ENCODE data around the gene FRYL.

FRYL gene

DNA sequence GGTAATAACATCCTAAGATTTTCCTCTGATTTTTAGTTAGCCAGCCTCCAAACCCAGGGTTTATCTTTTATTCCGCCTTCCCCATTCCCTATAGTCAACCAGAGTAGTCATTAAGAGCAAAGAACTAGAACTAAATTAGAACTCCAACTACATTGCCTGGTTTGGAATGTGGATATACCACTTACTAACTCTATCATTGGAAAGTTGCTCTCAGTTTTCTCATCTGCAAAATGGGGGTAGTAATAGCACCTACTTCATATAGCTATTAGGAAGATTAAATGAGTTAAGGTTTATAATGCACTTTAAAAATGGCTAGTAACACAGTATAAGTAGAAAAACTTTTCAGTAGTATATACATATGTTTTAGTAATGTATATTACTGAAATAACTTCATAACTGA is 226.4 kb downstream of the FRYL start:
- DNase-seq (ENCODE audit: low spot score): no peak

DNA sequence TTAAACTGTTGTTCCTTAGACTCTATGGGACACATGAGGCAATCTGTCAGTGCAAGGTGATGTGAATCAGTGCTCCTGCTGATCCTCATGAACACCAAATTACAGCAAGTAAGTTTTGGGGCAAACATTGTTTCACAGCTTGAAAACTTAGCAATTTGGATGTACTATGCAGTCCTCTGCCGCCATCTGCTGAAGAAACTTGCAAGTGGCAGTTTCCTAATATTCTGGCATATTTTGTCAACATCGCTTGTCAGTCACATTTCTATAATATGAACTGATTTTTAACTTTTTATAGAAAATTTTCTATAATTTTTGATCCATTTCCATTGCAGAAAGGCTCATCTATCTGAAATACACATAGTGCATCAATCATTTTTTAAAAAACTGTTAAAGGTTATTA is 233.7 kb downstream of the FRYL start:
- no peak for DNase-seq (ENCODE audit: low spot score)

DNA sequence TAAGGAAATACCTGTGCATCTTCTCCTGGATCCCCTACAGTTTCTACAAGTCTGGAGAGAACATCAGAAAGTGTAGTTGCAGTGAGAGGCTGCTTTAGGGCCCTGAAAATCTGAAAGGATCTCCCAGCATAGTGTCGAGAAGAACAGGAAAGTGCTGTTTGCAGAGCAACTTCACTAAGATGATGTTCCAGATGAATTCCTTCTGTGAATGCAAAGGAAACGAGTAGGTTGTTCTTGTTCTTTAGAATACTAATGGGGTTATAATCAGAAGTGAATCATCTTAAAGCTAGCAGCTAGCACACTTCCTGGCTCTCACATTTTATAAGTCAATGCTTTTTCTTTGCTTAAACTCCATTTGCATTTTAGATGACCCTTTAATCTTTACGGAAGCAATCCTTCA is 236.3 kb downstream of the FRYL start:
- DNase-seq (ENCODE audit: low spot score): peak; percentile 60

DNA sequence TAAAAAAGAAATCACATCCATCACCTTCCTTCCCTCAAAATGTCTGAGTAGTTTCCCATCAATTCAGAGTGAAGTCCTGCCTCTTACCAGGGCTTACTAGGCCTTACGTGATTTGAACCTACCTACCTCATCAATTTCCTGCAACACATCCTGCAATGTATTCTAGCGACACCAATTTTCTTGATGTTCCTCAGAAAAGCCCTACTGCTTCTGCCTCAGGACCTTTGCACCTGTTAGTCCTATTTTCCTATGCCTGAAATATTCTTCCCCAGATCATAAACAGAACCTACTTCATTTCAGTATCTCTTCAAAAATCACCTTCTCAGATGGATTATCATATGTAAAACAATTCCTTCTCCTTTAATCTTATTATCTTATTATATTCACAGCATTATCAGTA is 237.2 kb downstream of the FRYL start:
- DNase-seq (ENCODE audit: low spot score): no peak

DNA sequence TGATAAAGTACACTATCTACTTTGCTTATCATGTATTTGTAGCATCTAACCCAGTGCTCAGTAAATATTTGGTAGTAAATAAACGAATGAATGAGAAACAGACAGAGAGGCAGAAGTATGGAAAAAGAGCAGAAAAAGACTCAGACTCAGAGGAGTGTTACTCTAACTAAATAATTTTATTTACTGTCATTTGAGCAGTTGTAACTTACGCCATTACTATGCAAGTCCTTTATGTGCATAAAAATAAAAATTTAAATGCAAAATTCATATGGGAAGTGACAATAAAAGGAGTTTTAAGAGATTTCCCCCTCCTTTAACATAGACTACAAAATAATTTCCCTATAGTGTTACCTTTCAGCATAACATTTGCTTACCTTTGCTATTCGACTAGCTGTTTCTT is 240.5 kb downstream of the FRYL start:
- no peak for DNase-seq (ENCODE audit: low spot score)

DNA sequence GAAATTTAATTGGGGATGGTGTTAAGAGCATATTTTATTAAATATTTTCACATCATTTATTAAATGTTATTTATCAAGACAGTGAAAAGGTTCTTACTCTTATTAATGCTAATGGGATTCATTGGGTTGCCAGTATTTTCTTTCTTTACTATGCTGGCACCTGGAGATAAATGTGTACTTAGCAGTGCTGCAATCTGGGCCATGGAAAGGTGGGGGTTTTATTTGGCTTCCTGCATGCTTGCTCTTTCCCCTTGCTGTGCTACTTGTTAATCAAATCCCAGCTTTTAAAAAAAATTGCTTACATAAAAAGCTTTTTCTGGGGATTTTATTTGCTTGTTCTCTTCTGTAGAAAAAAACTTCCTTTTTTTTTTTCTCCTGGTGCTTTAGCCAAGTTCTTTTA is 241.7 kb downstream of the FRYL start:
- DNase-seq (ENCODE audit: low spot score): no peak

DNA sequence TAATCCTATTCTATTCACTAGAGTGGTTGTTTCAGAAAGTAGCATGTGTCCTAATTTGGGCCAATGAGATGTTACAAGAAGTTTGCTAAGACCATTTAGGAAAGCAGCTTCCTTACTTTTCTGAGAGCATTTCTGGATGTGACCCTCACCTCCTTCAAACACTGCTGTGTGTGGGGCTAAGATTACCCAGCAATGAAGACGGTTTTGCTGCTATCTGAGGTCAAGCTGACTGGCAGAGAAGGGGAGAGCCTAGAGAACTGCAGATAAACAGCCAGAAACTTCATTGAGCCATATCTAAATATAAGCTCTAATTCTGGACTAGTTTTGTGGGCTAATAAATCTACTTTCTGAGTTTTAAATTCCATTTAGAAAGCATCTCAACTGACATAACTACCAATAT is 253.7 kb downstream of the FRYL start:
- DNase-seq (ENCODE audit: low spot score): no peak

DNA sequence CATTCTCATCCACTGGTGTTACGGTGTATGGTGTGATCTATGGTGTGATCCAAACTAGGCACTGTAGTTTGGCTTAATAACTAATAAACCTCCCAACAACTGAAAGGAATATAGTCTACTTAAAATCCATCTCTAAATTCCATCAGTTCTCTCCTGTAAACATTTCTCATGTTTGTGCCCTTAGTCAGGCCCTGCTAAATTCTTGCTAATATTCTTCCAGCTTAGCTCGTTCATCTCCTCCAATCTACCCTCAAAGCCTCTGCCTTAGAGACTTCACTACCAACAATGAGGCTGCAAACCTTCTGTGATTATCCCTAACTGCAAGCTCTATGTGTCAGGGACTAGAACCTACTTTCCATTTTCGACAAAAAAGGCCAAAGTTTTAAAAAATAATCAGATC is 261.9 kb downstream of the FRYL start:
- no peak for DNase-seq (ENCODE audit: low spot score)

DNA sequence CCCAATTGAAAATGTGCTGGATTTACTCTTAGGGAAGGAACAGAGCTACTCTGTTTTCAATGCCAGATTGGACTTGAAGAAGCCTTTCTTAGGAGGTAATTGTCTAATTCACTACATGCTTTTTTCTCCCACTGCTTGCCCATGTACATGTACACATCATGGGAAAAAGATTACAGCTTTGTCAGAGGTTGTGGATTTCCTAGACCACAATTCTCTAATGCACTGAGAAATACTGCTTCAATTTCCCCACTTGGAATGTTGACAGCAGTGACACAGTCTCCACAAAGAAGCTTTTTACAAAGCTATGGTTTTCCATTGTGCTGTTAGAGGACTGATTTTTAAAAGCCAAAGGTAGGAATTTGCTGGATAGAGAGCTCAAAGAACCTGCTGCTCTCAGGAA is 270.5 kb downstream of the FRYL start:
- DNase-seq (ENCODE audit: low spot score): peak; percentile 43

DNA sequence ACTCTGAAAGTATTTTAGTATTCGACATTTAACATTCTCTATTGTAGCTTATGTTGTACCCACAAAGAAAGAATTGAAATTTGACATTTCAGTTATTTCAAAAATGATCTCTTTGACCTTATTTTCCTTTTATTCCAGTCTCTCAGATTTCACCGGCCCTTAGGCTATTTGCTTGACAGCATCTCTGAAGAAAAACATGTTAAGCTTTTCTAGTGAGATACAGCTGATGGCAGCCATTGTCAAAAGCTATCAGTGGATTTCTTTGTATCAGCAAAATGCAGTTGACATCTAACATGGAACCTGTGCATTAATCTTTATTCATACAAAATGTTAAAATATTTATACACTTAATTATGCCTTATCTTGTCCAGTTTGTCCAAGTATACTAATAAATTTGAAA is 273.4 kb downstream of the FRYL start:
- no peak for DNase-seq (ENCODE audit: low spot score)

DNA sequence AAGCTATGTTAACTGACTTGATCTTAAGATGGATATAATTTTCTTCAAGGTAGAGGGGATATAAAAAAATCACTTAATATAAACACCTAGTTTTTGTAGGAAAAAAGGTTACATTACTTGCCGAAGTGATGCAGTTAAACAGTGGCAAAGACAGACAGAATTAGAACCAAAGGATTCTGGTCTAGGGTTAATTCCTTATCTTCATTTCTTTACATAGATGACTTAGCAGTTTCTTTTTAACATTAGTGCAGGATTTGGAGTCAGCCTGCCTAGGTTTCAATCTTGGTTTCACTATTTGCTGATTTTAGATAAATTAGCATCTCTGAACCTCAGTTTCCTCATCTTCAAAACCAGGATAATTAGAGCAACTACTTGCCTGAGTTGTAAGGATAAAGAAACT is 275.7 kb downstream of the FRYL start:
- DNase-seq (ENCODE audit: low spot score): no peak

DNA sequence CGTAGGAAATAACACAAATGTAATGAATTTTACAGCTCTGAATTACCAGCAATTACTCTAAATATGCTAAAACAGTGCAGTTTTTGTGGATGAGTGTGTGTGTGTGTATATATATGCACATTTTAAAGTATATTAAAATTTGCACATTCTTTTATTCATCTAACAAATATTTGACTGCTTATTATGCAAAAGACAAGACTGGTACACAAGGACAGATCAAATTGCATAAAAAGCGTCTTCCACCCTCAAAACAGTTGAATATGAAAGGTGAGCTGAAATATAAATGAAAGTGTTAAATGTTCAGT is 276.1 kb downstream of the FRYL start:
- DNase-seq (ENCODE audit: low spot score): no peak

DNA sequence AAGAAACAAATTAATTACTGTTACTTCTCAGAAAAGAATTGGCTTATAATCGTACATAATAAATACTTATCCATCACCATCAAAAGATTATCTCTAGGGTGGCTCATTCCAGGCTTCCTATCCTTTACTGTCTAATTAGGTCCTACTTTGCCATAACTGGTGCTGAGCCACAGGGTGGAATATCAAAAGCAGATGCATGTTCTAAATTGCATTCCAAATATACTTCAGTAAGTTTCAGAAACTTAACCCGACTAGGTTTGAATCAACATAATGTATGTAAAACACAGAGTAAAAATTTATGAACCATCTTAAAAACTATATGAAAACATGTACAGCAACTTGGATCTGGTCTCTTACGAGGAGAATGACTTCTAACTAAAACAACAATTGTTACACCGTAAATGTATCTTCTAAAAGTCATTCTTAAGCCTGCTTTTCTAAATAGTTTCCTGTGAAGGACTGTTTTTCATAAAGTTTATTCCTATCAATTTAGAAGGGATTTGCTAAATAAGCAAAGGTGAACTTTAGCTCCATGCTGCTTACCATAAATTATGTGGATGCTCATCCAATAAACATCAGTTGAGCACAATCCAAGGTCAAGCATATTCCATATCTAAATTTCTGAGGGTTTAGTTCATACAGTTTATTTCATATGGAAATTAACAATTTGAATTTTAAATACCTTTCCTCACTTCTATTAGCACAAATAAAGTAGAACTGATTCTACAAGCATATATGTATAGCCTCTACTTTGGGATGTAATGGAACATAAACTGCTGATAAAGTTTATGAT is 276.6 kb downstream of the FRYL start:
- DNase-seq (ENCODE audit: low spot score): no peak

DNA sequence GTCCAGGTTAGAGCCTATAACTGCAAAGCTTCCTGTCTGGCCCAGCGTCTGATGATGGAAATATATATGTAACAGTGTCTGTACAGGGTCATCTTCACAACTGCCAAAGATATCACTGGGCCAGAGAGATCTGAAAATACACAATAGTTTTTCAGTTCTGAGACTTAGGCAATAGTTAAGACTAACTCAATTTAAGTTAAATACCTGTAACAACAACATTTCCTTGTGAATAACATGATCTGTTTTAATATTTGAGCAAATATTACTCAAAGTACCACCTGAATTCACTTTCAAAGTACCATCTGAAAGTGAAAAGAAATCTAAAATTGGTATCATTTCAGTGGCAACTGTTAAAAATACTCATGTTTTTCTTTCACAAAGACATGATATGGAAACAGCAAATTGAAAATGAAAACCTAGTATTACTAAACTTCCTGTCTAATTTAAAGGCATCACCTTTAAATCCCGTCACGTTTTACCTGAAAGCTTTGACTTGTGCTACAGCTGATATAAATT is 280.5 kb downstream of the FRYL start:
- no peak for DNase-seq (ENCODE audit: low spot score)

DNA sequence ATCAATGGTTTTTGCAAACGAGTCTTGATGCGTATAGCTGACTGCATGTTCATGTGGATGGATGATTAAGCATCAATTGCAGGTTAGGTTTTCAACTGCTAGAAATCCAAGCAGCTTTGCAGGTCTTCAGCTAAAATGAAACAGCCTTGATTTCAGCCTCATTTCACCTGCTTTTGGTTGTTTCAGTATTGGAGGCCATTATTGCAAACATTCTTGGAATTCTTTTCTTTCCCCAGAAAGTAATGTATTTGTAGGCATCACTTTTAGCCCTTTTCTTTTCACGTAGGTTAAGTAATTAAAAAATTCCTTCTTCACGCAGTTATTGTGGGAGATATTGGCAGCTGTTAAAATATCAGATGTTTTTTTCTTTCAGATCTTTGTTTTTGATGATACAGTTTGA is 281.2 kb downstream of the FRYL start:
- DNase-seq (ENCODE audit: low spot score): no peak

DNA sequence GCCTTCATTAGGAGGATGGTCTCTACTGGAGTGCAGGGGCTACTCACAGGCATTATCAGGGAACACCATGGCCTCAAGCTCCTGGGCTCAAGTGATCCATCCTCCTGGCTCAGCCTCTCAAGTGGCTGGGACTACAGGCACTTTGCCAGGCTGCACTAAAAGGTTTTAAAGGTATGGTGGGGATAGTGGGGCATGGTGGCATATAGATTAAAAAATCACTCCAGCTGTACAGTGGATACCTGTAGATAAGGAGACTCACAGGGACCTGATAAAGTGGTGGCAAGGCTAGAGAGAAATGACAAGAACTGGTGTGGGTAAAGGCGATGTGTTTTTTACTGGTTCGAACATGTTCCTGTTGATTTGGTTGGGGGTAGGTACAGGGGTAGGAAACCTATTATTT is 284.1 kb downstream of the FRYL start:
- no peak for DNase-seq (ENCODE audit: low spot score)

DNA sequence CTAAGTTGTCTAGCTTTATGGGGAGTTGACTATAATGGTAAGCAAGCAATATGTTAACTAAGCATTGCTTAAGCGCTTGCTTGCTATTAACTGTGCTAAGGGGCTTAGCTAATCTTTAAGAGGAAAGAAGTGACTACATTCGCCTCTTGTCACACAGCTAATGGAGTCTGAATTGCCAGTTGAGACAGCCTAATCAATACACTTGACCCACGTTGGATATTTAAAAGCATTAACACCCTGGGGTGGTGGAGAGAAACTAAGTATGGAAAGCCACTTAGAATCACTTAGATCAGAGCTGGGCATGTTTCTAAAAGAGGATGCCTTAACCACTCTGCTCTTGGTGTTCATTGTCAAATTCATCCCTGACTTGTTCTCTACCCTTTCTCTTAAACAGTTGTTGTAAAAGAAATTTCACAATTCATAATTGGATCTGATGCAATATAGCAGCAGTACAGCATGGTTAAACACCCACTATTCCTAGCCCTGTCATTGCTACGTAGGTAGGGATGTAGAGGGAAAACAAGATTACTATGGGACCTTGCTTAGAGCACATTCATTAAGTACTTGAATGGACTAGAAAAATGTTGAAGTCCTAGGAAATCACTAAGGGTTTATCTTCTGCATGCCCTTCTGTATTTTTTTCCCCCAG is 286.5 kb downstream of the FRYL start:
- DNase-seq (ENCODE audit: low spot score): no peak

DNA sequence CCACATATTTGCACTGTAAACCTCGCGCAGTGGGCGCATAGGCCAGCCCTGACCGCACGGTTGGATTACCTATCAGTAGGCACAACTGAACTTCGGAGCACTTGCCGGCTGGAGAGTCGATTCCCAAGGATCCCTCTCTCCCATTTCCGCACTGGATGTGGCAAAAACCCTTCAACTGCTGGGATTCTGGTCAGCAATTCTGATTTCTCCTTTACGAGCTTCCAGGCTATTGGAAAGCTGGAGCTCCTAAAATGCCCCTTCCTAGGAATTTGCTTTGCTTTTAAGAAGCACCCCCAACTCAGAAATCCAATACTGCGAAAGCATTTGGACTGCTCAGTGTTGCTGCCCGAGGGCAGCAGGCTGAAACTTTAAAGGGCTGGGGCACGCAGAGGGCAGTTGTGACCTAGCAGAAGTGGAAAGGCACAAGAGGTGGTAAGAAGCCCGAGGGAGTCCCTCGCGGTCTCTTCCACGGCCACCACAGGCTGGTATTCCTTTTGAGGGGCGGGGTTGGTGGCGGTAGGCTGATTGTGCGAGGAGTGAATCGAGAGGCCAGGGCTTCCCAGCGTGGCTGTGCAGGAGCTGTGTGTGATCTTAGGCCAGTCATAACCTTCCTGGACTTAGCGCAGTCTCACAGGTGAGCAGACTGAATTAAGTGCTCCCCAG is 288.4 kb downstream of the FRYL start:
- DNase-seq (ENCODE audit: low spot score): no peak

DNA sequence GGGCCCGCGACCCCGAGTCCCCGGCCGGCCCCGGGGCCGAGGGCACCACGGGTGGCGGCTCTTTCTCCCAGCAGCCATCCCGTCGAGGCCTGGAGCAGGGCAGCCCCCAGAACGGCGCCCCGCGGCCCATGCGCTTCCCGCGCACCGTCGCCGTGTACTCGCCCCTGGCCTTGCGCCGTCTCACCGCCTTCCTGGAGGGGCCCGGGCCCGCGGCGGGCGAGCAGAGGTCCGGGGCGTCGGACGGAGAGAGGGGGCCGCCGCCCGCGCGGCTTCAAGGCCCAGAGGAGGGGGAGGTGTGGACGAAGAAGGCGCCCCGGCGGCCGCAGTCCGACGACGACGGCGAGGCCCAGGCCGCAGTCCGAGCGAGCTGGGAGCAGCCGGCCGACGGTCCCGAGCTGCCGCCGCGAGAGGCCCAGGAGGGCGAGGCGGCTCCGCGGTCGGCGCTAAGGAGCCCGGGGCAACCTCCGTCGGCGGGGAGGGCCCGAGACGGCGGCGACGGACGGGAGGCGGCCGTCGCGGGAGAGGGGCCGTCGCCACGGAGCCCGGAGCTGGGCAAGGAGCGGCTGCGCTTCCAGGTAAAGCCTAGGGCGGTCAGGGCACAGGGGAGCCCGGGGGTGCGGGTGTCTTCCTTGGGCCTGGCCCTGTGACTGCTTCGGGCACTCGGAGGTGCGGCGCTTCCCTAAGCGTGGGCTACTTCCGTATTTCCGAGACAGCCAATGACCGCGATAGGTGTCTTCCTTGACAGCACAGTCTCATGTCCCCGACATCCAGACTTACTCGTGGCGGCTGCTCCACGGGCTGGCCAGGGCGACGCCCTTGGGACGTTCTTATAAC is 289.2 kb downstream of the FRYL start:
- DNase-seq (ENCODE audit: low spot score): no peak

DNA sequence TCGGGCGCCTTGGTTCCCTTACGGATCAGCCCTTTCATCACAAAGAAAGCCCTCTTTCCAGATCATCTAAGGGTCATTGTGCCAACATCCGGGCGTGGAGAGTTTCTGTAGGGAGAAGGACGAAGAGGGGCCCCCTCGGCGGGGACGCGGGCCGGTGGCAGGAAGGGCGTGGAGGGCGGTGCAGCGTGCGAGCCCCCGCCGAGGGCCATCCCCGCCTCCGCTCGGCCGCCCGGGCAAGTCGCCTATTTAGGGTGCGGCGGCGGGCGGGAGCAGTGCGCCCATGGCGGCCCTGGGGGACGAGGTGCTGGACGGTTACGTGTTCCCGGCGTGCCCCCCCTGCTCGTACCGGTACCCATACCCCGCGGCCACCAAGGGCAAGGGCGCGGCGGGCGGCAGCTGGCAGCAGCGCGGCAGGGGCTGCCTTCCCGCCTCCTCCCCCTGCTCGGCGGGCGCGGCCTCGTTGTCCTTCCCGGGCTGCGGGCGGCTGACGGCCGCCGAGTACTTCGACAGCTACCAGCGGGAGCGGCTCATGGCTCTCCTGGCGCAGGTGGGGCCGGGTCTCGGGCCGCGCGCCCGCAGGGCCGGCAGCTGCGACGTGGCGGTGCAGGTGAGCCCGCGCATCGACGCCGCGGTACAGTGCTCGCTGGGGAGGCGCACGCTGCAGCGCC is 289.9 kb downstream of the FRYL start, which contains the start of gene ZAR1:
TSS of gene ZAR1 (plus strand) at position 241 of the 668 bp plus-strand sequence. CDS start at position 281, 40 bp downstream.
- no peak for DNase-seq (ENCODE audit: low spot score)

DNA sequence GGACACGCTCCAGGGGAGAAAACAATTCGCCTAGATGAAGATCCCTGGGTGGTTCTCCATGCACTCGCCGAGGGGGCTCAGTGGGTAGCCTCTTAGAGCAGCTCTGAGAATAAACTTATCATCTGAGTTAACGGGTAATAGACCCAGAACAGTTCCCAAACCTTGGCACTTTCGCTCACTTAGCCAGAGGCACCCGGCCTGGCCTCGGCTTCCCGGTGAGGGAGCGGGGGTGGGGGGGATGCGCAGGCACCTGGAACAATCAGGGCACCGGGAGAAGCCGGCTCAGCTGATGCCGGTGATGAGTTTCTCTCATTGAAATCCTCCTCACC is 290.4 kb downstream of the FRYL start:
- DNase-seq (ENCODE audit: low spot score): no peak
